ENCODE measurements around the gene MDM2.
"Not testable (repeated sequence)": the region's sequence is repeated elsewhere in the genome, so short reads cannot be mapped to it uniquely, and the experiment has no call there.

MDM2 gene

DNA sequence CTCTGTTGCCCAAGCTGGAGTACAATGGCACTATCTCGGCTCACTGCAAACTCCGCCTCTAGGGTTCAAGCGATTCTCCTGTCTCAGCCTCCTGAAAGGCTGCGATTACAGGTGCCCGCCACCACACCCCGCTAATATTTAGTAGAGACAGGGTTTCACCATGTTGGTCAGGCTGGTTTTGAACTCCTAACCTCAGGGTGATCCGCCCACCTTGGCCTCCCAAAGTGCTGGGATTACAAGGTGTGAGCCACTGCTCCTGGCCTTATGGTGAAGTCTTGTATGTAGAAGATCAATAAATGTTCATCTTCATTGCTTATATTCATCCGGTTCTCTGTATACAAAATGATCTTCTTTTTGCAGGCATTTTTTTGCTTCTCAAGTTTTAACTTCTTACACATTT lies 47.8 kb downstream of the MDM2 start:
- no peak for DNase-seq

DNA sequence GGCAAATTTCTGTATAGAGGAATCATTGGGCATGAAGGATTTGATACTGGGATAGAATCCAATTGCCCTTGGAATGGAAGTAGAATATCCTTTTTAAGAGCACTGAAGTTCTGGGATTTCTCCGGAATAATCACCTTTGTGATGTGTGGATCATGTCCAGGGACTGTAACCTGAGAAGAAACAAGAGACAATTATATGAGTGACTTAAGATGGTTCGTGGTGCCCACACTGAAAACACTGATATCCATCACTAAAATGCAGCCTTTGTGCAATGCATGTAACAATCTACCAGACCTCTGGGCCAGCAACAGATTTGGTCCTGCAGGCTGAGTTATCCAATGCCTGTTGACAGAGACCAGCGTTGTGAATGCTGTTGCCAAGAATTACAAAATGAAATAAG lies 48.5 kb downstream of the MDM2 start:
- DNase-seq: no peak

DNA sequence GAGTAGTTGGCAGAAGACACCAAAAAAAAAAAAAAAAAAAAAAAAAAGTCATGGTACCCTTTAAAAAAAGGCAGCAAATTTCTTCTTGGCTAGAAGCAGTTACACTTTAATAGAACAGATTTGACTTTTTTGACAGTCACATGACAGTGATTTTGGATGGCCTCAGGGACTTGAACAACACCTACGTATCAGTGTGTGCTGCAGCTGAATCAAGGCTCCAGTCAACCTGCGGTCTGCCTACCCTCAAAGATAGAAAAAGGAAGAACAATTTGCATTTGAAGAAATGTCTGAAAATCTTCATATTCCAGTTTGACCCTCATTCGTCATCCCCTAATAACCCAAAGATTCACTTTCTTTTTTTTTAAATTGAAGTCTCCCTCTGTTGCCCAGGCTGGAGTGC lies 53.9 kb downstream of the MDM2 start:
- DNase-seq: no peak

DNA sequence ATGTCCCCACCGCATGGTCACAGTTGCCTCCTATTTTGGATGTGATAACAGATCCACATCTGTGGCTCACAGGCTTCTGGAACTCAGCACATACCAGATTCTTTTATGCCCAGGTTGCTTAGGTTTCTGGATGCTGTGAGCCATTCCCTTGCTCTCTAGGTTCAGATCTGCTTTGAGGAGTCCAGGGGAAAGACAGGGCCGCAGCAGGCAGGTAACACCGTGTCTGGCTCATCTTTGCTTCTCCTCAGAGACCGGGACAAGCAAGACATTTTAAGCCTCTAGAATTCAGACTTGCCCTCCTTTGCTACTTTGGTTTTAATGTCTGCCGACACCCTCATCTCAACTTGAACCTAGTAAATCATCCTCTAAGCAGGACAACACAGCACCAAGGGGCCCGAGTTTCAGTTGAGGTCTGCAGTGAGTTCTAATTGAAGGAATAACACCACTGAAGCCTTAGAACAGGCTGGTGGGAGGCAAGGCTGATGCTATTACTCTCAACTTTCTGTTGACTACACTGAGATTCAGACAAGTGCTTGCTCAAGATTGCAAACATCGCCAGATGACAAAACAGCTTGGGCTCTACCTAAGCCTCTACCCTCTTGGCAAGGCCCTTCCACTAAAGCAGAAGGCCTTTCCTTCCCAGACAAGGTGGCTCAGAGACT lies 55.3 kb downstream of the MDM2 start:
- DNase-seq: no peak

DNA sequence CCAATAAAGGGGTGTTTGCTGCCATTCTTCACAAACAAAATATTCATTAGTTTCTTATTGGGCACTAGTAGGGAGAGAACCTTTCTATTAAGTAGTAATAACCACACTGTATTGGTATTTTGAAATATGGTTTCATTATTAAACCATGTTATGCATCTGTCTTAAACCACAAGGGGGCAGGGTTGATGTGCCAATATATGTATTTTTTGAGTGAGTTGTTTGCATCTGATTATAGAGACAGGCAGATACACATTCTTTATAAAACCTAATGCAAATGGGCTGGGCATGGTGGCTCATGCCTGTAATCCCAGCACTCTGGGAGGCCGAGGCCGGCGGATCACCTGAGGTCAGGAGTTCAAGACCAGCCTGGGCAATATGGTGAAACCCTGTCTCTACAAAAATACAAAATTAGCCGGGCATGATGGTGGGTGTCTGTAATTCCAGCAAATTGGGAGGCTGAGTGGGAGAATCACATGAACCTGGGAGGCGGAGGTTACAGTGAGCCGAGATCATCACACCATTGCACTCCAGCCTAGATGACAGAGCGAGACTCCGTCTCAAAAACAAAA lies 56.0 kb downstream of the MDM2 start:
- DNase-seq: not testable (repeated sequence)

DNA sequence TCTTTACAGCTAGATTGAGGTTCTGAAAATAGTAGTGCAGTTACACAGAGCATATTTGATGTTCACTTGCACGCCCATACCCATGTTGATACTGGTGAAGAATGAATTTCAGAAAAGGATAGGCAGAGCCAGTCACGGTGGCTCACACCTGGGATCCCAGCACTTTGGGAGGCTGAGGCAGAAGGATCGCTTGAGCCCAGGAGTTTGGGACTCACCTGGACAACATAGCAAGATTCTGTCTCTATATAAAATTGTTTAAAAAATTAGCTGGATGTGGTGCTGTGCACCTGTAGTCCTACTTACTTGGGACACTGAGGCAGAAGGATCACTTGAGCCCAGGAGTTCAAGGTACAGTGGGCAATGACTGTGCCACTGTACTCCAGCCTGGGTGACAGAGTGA lies 56.6 kb downstream of the MDM2 start:
- no peak for DNase-seq

DNA sequence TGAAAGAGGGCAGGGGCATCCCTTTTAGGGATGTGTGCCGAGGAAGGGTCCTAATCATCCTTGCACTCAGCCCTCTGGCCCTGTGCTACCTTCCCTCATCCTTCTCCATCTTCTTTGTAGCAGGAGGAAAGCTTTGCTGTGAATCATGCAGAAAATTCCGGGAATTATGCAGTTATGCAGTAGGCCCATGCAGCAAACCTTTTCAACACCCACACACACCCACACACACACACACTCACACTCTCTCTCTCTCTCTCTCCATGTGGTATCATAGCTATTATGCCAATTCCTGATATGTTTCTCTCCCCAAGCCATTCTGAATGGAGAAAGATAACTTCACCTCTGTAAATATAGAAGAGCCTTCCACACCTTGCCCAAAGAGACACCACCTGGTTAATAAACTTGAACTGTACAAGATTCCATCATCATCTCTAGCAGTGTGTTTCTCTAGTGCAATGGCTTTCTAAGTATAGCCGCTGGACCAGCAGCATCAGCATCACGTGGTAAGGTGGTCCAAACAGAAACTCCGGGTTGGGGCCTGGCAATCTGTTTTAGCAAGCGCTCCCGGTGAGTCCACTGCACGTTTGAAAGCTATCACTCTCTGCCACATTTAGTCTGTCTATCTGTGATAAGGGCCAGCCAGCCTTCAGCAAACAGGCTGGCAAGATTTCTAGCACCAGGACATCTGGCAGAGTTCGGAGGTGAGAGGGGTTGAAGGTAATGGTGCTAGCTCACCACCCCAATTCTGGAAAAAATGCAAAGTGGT lies 57.6 kb downstream of the MDM2 start:
- DNase-seq: no peak

DNA sequence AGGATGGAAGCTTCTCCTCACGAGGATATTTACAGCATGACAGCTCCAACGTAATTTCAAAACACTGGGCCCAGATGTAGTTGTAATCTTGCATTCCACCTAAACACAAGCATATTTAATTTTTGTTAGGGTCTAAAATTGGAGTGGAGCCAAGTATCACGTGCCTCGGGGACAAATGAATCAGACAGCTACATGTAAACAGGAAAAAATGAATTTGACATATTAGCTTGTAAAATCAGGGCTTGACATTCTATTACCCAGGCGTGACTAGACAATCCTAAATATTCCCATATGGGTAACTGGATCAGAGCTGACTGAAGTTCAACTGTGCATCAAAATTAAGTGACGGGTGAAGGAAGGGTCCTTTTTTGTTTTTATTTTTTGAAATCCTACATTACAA lies 59.0 kb downstream of the MDM2 start:
- no peak for DNase-seq

DNA sequence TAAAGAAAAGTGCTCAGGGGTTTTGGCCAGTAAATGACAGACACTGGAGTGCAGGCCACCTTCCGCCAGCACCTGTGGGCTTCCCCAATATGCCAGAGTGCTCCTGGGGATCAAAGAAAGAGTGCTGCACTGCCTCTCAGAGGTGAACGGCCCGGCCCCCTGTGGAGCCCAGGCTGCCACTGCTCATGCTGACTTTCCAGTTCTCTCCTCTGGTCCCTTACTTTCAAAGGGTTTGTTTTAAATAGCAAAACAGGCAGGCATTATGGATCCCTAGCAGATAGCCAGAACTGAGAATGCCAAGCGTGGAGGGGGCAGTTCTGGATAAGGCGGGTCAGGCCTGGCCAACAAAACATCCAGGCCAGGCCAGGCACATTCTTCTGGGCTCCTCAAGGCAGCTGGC lies 59.6 kb downstream of the MDM2 start:
- DNase-seq: no peak

DNA sequence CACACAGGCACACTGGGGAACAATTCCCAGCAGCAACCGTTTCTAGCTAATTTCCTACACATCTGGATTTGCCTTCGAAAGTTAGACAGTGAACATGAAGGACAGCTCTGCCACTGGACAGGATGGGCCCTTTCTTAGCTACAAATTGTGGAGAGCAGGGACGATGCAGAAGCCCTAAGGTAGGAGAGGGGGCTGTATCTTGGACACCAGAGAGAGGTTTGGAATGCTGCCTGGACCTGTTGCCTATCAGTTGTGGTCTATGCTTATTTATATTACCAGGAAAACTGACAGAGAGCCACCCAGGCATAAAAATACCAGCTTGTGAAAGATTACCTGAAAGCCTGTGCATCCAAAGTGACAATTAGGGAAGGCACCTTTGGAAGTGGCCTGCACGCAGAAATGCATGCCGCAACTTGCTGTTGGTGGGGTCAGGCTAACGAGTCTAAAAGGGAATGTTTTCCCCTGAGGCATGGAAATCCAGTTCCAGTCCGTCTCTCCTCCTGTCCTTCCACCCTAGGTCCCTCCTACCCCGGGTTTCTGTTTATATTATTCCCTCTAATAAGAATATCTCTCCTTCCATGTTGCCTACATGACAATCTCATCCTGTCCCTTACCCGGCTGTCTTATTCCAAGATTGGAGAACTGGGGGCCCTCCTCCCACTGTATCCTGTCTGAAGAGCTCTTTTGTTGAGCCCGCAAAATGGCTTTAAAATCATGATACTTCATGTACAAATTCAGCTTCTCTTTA lies 60.2 kb downstream of the MDM2 start:
- DNase-seq: no peak

DNA sequence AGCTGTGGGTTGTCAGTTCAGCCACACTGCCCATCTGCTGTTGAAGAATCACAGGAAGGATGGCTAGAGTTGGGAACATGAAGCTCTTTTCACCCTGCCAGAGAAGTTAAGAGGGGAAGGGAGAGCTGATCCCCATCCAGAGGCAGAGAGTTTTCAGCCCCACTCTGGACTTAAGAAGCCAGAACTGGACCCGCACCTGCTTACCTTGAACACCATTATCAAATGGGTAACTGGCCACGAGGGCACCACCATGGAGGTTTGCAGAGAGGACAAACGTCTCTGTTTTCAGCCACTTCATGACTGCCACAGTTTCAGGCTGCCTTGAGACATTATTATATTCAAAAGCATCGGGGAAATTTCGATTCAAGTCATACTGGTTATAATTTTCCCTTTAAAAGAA lies 62.0 kb downstream of the MDM2 start:
- DNase-seq: no peak

DNA sequence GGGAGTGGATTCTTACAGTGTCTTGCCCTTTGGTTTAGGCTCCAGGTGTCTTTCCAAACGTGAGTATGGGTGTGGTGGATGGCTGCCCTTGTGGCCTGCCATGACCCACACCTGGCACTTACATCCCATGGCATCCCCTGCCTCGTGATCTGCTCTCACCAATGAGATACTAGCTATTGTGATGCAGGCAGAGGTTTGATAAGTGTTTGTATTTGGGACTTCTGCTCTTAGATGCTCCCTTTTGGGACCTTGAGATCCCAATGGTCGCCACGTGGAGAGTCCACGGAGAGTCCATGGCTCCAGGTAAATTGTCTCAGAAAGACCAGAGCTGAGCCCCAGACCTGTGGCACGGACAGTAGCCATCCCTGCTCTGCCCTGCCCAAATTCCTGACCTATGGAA lies 62.5 kb downstream of the MDM2 start:
- no peak for DNase-seq

DNA sequence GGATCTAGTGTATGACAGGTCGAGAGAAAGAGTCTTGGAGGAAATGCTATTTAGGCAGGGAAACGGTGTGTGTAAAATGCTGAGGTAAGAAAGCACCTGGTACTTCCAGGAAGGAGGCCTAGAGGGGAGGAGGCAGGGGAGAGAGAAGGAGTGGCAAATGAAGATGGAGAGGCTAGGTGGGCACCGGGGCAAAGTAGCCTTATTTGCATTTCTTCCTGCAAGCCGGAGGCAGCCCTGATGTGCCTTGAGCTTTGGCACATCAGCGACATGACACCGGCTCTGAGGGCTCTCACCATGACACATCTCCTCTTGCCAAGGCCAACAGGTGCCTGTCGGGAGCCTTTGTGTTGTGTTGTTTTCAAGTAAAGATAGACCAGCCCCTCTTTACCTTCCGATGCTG lies 63.4 kb downstream of the MDM2 start:
- DNase-seq: no peak

DNA sequence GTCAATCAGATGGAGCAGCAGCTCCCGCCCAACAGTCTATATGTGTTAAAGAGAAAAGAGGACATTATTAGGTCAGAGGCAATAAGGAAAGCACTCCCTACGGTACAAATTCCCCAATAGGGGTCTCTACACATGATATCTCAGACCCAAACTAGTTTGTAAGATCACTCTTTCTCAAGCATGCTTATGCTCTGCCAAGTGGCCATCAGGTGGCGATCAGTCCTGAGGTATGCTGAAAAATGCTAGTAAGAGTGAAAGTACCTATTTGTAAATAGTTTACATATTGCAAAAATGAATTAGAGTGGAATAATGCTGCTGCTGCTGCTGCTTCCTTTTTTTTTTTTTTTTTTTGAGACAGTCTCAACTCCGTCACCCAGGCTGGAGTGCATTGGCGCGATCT lies 63.9 kb downstream of the MDM2 start:
- peak in 1 of 2 donors; percentile 14 for DNase-seq

DNA sequence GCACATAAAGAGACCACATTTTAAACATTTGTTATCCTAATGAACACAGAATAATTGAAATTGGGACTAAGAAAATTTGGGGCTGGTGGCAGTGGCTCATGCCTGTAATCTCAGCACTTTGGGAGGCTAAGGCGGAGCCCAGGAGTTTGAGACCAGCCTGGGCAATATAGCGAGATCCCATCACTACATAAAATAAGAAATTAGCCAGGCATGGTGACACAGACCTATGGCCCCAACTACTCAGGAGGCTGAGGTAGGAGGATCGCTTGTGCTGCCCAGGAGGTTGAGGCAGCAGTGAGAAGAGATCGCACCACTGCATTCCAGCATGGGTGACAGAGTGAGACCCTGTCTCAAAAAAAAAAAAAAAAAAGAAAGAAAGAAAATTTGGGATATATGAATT lies 65.3 kb downstream of the MDM2 start:
- no peak for DNase-seq

DNA sequence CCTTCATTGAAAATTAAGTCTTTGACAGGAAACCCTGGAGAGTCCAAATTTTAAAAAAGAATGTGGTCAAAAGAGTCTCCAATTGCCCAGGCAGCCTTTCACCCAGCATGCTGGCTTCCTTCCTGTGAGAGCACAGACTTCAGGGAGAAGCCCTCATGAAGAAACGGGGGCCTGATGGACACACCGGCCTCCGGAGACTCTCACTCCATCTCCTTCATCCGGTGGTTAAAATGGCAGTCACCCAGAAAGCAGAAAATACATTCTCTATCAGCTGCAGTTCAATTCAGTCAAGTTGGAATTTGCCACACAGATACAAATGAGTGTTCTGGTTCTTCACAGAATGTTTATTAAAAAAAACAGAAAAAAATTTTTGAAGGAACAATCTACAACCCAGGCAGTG lies 68.5 kb downstream of the MDM2 start:
- DNase-seq: no peak

DNA sequence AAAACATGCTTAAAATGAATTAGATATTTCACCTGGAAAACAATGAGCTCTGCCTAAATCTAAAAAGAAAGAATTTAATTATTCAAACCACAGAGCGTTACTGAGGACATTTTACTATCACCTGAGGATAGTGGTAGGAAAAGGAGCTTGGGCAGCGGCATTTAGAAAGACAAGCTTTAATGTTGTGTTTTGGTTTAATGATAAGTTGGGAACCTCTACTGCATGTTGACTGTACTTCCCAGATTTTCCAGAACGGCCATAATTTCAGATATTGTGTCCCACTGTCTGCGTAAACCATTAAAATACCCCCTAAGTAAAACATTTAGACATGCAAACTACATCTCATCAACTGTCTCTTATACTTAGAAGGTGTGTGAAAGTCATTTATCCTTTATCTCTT lies 69.6 kb downstream of the MDM2 start:
- DNase-seq: no peak

DNA sequence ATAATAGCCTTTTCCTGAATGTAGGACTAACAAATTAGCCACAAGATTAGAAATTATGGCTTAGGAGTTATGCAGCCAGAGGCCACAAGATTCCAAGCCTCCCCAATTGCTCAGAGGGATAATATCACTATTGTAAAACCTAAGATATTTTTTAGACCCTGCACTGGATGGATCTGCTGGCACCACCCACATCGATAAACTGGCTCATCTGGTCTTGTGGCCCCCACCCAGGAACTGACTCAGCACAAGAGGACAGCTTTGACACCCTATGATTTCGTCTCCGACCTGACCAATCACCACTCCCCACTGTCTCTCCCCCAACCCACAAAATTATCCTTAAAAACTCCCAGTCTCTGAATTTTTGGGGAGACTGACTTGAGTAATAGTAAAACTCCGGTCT lies 70.3 kb downstream of the MDM2 start:
- no peak for DNase-seq

DNA sequence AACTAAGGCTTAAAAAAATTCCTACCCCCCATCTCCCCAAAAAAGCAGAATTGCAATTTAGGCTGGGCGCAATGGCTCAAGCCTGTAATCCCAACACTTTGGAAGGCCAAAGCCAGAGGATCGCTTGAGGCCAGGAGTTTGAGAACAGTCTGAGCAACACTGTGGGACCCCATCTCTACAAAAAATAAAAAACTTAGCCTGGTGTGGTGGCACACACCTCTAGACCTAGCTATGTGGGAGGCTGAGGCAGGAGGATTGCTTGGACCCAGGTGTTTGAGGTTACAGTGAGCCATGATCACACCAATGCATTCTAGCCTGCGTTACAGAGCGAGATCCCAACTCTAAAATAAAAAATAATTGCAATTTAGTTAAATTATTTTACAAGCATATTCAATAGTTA lies 70.9 kb downstream of the MDM2 start:
- no peak for DNase-seq

DNA sequence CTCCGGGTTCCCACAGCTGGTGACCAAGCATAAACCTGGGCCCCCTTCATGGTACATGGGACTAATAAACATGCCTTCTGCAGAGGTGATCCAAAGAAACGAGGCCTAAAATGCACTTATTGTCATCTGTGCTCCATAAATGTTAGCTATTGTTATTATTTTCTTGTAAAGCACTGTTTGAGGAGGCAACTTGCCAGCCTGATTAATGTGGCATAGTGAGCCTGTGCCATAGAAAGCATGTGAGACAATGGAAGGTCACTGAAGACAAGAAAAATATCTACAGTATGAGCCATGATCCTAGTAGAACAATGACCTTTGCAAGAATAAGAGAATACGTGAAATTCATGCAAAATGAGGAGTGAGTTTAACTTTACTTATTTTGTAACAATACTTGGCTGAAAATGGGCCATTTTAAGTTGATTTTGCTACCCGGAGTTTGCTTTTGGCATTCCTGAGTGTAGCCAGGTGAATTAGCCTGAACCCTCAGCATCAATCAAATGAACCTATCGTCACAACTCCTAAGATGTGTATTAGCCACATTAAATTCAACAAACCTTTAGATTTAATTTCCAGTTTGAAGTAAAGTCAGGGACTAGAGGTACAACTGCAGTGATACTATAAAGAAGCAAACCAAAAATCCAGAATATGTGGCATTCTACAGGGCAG lies 72.8 kb downstream of the MDM2 start:
- no peak for DNase-seq

DNA sequence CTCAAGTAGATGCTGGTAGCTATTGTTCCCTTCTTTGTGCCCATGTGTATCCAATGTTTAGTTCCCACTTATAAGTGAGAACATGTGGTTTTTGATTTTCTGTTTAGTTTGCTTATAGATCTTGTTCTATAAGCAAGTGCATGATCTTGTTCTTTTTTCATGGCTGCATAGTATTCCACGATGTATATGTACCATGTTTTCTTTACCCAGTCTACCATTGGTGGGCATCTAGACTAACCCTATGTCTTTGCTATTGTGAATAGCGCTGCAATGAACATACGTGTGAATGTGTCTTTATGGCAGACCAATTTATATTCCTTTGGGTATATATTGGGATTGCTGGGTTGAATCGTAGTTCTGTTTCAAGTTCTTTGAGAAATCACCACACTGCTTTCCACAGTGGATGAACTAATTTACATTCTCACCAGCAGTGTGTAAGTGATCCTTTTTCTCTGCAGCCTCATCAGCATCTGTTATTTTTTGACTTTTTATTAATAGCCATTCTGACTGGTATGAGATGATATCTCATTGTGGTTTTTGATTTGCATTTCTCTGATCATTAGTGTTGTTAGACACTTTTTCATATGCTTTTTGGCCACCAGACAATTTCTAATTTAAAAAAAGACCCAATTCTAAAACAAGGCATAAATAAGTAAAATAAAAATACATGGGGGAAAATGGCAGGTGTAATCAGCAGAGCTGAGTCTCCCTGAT lies 74.4 kb downstream of the MDM2 start:
- DNase-seq: no peak

DNA sequence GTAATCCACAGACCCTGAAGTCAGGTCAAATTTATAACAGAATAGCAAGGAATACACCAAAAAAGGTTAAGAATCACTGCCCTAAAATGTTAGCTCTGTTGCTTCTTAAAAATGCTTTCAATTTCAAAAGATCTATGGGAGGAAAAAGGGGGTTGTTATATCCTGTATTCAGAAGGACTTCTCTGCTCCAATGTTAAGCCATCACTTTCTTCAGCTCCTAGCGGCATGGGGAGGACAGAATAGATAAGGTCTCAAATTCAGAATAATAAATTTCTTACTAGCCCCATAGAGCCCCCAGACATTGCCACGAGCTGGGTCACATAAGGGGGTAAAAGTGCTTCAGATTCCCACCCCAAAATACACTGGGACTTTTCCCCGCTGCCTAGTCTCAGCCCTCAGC lies 75.2 kb downstream of the MDM2 start:
- DNase-seq: no peak

DNA sequence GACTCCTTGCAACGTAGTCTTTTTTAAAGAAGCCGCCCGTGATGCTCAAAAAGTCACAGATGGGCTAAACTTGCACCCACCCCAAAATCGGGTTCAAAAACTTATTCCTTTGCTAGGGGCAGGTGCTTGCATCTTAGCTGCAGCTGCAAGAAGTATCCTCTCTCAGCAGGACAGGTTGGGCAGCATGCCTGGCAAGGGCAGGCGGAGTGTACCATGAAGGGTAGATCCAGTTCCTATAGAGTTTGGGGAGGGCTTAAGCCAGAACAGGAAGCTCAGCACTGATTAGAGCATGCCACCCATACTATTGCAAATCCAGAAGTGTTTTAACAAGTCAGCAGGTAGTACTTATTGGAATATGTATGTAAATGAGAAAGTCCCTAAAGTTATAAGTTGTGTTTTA lies 76.3 kb downstream of the MDM2 start:
- DNase-seq: no peak

Data from stimulated activated CD4-positive, alpha-beta T cell treated with anti-CD3 and anti-CD28 coated beads, Interleukin-2, amount 100 ng/mL, for 24 hours (primary cell).